RWPE2 (cell line): Measurements from ENCODE around the gene PRKAG2.
A peak's percentile ranks its signal among the peaks of the same experiment; 100 is the strongest.

ENCODE experiments used
- ATAC-seq: fragments of 200-7000 bp; cut with Tn5 transposase; 3 replicates; pipeline ENCODE4 v1.9.1; 2021; ENCODE audit warnings: low read depth
- DNase-seq: peaks from one replicate; pipeline ENCODE4 v3.0.0-alpha.2; 2020; ENCODE audit warnings: low spot score
- H3K27ac ChIP-seq: fragments of 450-650 bp; 2 replicates; pipeline ENCODE4 v1.5.1; 2017; ENCODE audit warnings: mild to moderate bottlenecking; ENCODE audit not compliant: poor library complexity, severe bottlenecking
- H3K27me3 ChIP-seq: fragments of 250-450 bp; sonication (Bioruptor Pico); 2 replicates; pipeline ENCODE4 v1.5.1; 2021; ENCODE audit warnings: mild to moderate bottlenecking, moderate library complexity; ENCODE audit not compliant: insufficient read depth, poor library complexity, severe bottlenecking
- H3K36me3 ChIP-seq: fragments of 250-450 bp; sonication (Bioruptor Pico); 2 replicates; pipeline ENCODE4 v1.5.1; 2020; ENCODE audit warnings: low read depth, mild to moderate bottlenecking, moderate library complexity
- H3K4me1 ChIP-seq: fragments of 250-450 bp; sonication (Bioruptor Pico); 2 replicates; pipeline ENCODE4 v1.5.1; 2021; ENCODE audit warnings: mild to moderate bottlenecking, moderate library complexity; ENCODE audit not compliant: insufficient read depth, poor library complexity, severe bottlenecking
- H3K4me3 ChIP-seq: fragments of 250-450 bp; sonication (Bioruptor Pico); 2 replicates; pipeline ENCODE4 v1.5.1; 2021; ENCODE audit warnings: mild to moderate bottlenecking, moderate library complexity; ENCODE audit not compliant: severe bottlenecking
- H3K9me3 ChIP-seq: fragments of 250-450 bp; sonication (Bioruptor Pico); 2 replicates; pipeline ENCODE4 v1.5.1; 2021; ENCODE audit warnings: mild to moderate bottlenecking, moderate library complexity; ENCODE audit not compliant: severe bottlenecking
- TF ChIP-seq, protein P1 (sequence below): fragments of 450-650 bp; IDR thresholded peaks from one replicate; pipeline ENCODE4 v1.5.1; 2017; ENCODE audit warnings: mild to moderate bottlenecking, moderate library complexity; ENCODE audit not compliant: poor library complexity, severe bottlenecking

Gene PRKAG2

DNA sequence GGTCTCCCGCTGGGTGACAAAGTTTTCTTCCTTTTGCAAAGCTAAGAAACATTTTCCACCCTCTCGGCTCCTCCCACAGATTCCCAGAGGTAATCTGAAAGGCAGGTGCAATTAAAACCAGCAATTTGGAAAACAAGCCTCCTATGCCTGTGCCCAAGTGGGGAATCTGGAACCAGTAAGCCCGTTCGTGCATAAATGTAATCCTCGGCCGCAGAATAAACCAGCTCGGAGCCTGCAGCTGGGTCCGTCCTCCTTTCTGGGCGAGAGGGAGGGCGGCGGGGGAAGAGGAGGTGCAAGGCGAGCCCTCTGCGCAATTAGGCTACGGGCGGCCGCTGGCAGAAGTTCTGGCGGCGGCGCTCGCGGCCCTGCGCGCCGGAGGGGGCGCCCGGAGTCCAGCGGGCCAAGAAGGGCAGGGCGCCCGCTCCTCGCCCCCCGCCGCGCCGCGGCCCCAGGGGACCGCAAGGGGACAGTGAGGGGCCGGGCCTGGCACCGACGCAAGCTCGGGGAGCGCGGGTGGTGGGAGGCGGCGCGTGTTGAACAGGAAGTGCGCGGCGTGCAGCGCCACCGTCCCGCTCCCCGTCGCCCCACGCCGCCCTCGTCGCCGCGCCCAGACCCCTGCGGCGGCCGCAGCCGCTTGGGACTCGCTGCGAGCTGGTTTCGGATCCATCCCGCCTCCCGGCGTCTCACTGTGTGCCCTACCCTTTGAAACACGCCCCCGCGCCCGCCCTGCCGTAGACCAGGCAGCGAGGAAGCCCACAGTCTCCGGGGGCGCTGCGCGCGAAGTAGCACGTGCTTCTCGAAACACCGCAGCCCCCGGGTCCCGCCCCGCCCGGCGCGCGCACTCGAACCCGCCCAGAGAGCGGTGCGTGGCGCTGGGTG, at the start of gene PRKAG2:
TSS of gene PRKAG2 (minus strand) at position 217 of the 879 bp plus-strand sequence. CDS start 495 bp downstream, outside the sequence.
- no peak within 1 kb of the TSS for H3K27ac ChIP-seq
- H3K4me1 ChIP-seq: no peaks in the 10 kb centered on the region
- no peaks in the 10 kb centered on the region for H3K9me3 ChIP-seq

DNA sequence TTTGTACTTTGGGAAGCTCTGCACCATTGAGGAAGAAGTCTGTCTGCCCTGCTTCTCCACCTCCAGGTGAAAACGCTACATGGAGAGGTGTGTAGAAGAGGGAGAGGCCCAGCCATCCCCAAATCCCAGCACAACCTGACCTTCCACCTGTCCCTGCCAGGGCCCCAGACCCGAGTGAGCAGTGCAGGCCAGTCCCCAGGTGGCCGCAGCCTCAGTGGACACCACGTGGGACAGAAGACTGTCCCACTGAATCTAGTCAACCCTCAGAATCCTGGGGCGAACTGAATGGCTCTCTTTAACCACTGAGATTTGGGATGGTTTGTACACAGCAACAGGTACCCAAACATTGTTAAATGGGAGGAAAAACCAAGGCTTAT, 49.4 kb upstream of the PRKAG2 start:
- no peaks in the 10 kb centered on the region for H3K9me3 ChIP-seq
- no peak overlapping the region for H3K4me3 ChIP-seq
- no peaks in the 10 kb centered on the region for H3K27me3 ChIP-seq
- no peaks in the 10 kb centered on the region for H3K4me1 ChIP-seq
- no peaks in the 10 kb centered on the region for H3K36me3 ChIP-seq
- no peak for DNase-seq
- TF ChIP-seq, protein P1, sequence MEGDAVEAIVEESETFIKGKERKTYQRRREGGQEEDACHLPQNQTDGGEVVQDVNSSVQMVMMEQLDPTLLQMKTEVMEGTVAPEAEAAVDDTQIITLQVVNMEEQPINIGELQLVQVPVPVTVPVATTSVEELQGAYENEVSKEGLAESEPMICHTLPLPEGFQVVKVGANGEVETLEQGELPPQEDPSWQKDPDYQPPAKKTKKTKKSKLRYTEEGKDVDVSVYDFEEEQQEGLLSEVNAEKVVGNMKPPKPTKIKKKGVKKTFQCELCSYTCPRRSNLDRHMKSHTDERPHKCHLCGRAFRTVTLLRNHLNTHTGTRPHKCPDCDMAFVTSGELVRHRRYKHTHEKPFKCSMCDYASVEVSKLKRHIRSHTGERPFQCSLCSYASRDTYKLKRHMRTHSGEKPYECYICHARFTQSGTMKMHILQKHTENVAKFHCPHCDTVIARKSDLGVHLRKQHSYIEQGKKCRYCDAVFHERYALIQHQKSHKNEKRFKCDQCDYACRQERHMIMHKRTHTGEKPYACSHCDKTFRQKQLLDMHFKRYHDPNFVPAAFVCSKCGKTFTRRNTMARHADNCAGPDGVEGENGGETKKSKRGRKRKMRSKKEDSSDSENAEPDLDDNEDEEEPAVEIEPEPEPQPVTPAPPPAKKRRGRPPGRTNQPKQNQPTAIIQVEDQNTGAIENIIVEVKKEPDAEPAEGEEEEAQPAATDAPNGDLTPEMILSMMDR: no peak
- no peak for ATAC-seq
- H3K27ac ChIP-seq: no peak overlapping the region

More for the DNA sequence above, at the start of gene PRKAG2:
- ATAC-seq: peak; percentile 55
- TF ChIP-seq, protein P1: no peak
- peaks cover 35% of the 10 kb centered on the region for H3K27me3 ChIP-seq
- H3K4me3 ChIP-seq: peak within 1 kb of the TSS; percentile 37
- no peak for DNase-seq
- H3K36me3 ChIP-seq: no peaks in the 10 kb centered on the region

DNA sequence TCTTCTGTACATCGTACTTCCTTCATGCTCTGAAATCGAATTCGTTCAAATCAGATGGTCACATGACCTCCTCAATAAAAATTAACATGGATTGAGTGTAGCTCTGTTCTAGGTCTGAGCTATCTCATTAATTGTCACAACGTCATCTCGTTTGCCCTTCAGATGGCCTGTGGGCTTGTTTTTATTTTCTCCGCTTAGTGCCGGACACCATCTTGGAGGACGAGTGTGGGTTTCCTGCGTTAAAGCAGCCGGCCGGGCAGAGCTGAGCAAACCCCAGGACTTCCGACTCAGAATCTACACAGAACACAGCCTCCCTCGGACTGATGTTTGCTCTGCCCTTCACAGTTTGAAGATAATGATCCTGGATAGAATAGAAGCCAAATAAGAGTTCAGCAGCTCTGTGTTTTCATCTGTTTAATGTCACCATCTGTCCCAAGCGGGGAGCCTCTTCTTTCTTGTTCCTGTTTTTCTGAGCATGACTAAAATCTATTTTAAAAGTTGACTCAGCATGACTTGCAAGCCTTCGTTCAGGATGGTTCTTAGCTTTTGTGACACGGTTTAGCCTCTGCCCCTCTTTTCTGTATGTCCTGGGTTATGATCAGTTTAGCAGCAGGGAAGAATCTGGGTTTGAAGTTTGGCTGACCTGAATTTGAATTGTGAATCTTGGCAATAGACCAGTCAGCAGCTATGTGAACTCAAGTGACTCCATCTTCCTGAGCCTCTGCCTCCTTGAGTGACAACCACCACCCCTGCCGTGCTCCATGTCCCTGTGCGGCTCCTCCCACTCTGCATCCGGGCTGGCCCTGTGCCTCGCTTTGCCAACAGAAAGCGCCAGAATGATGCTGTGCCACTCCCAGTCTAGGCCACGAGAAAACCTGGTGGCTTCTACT, 48.8 kb upstream of the PRKAG2 start:
- no peak for DNase-seq
- H3K36me3 ChIP-seq: no peaks in the 10 kb centered on the region
- H3K4me1 ChIP-seq: no peaks in the 10 kb centered on the region
- TF ChIP-seq, protein P1: no peak
- H3K4me3 ChIP-seq: no peak overlapping the region
- no peak overlapping the region for H3K27ac ChIP-seq
- no peak for ATAC-seq
- no peaks in the 10 kb centered on the region for H3K9me3 ChIP-seq
- H3K27me3 ChIP-seq: no peaks in the 10 kb centered on the region

DNA sequence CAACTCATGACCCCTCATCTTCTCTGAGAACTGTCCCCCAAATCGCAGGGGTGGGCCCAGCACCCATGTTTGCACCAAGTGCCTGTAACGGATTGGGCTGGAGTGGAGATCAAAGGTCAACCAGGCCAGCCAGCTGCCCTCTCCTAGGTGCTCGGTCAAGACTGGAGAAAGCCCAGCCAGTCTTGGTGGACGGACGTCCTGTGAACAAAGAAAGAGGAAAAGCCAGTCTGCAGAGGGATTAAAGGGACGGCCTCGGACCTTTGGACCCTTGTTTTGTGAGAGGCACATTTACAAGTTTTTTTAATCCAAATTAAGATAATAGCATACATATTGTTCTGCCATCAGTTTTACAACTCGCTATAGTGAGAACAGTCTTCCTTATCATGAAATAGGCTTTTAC, 47.6 kb upstream of the PRKAG2 start:
- no peaks in the 10 kb centered on the region for H3K4me1 ChIP-seq
- no peak for DNase-seq
- no peaks in the 10 kb centered on the region for H3K36me3 ChIP-seq
- no peak overlapping the region for H3K4me3 ChIP-seq
- no peaks in the 10 kb centered on the region for H3K9me3 ChIP-seq
- no peak for ATAC-seq
- H3K27ac ChIP-seq: no peak overlapping the region
- H3K27me3 ChIP-seq: no peaks in the 10 kb centered on the region
- TF ChIP-seq, protein P1: no peak
